Measurements from ENCODE around the gene KIF1C.

DNA sequence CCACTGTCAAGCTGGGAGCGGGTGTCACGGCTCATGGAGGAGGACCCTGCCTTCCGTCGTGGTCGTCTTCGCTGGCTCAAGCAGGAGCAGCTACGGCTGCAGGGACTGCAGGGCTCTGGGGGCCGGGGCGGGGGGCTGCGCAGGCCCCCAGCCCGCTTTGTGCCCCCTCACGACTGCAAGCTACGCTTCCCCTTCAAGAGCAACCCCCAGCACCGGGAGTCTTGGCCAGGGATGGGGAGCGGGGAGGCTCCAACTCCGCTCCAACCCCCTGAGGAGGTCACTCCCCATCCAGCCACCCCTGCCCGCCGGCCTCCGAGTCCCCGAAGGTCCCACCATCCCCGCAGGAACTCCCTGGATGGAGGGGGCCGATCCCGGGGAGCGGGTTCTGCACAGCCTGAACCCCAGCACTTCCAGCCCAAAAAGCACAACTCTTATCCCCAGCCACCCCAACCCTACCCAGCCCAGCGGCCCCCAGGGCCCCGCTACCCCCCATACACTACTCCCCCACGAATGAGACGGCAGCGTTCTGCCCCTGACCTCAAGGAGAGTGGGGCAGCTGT lies 25.9 kb downstream of the KIF1C start:
- TF ChIP-seq, protein P1, sequence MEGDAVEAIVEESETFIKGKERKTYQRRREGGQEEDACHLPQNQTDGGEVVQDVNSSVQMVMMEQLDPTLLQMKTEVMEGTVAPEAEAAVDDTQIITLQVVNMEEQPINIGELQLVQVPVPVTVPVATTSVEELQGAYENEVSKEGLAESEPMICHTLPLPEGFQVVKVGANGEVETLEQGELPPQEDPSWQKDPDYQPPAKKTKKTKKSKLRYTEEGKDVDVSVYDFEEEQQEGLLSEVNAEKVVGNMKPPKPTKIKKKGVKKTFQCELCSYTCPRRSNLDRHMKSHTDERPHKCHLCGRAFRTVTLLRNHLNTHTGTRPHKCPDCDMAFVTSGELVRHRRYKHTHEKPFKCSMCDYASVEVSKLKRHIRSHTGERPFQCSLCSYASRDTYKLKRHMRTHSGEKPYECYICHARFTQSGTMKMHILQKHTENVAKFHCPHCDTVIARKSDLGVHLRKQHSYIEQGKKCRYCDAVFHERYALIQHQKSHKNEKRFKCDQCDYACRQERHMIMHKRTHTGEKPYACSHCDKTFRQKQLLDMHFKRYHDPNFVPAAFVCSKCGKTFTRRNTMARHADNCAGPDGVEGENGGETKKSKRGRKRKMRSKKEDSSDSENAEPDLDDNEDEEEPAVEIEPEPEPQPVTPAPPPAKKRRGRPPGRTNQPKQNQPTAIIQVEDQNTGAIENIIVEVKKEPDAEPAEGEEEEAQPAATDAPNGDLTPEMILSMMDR (IDR thresholded peaks at IDR 0.05), result no peak
- TF ChIP-seq POLR2A (IDR thresholded peaks at IDR 0.05), result no peak
